SK-N-SH treated with all-trans-retinoic acid at 6 μM for 48 hours (cell line): ENCODE results near the gene KRTAP10-10.
A peak's percentile ranks its signal among the peaks of the same experiment; 100 is the strongest.

Experiments
- ATAC-seq: fragments of 200-7000 bp; cut with Tn5 transposase; 3 replicates; pipeline ENCODE4 v1.9.1; 2020; ENCODE audit warnings: mild to moderate bottlenecking, moderate library complexity
- ARNTL ChIP-seq: fragments of 450-650 bp; formaldehyde crosslinking; IDR thresholded peaks from 2 replicates; pipeline ENCODE4 v1.5.0; 2020; ENCODE audit warnings: low read depth, mild to moderate bottlenecking, moderate library complexity, borderline replicate concordance
- BACH2 ChIP-seq: fragments of 250-450 bp; sonication (Bioruptor Pico); IDR thresholded peaks from 2 replicates; pipeline ENCODE4 v1.9.0; 2021; ENCODE audit warnings: mild to moderate bottlenecking, borderline replicate concordance
- CSDC2 ChIP-seq: fragments of 250-450 bp; sonication (Bioruptor Pico); IDR thresholded peaks from 2 replicates; pipeline ENCODE4 v1.5.0; 2020; ENCODE audit warnings: mild to moderate bottlenecking, moderate library complexity
- ESRRG ChIP-seq: fragments of 250-450 bp; sonication (Bioruptor Pico); IDR thresholded peaks from 2 replicates; pipeline ENCODE4 v1.6.1; 2021; ENCODE audit warnings: mild to moderate bottlenecking
- GLIS3 ChIP-seq: fragments of 250-450 bp; sonication (Bioruptor Pico); IDR thresholded peaks from 2 replicates; pipeline ENCODE4 v1.5.0; 2020; ENCODE audit warnings: mild to moderate bottlenecking, moderate library complexity
- ISL1 ChIP-seq: fragments of 250-450 bp; sonication (Bioruptor Pico); IDR thresholded peaks from 2 replicates; pipeline ENCODE4 v2.1.2; 2022; ENCODE audit warnings: mild to moderate bottlenecking, moderate library complexity
- OSR1 ChIP-seq: fragments of 250-450 bp; sonication (Bioruptor Pico); IDR thresholded peaks from 2 replicates; pipeline ENCODE4 v1.8.0; 2022; ENCODE audit warnings: moderate library complexity, mild to moderate bottlenecking, inconsistent platforms
- PATZ1 ChIP-seq: fragments of 250-450 bp; sonication (Bioruptor Pico); IDR thresholded peaks from 2 replicates; pipeline ENCODE4 v1.8.0; 2020; ENCODE audit warnings: mild to moderate bottlenecking, moderate library complexity, borderline replicate concordance
- POU6F1 ChIP-seq: fragments of 250-450 bp; sonication (Bioruptor Pico); IDR thresholded peaks from 2 replicates; pipeline ENCODE4 v1.8.0; 2021; ENCODE audit warnings: low read depth, mild to moderate bottlenecking, moderate library complexity, borderline replicate concordance
- PPARA ChIP-seq: fragments of 250-450 bp; sonication (Bioruptor Pico); IDR thresholded peaks from 2 replicates; pipeline ENCODE4 v1.5.0; 2020; ENCODE audit warnings: mild to moderate bottlenecking, borderline replicate concordance
- RARB ChIP-seq: fragments of 250-450 bp; sonication (Bioruptor Pico); IDR thresholded peaks from 2 replicates; pipeline ENCODE4 v1.8.0; 2021; ENCODE audit warnings: mild to moderate bottlenecking, moderate library complexity
- SNAI2 ChIP-seq: fragments of 250-450 bp; sonication (Bioruptor Pico); IDR thresholded peaks from 2 replicates; pipeline ENCODE4 v1.5.0; 2020; ENCODE audit warnings: mild to moderate bottlenecking, moderate library complexity
- TCF4 ChIP-seq: fragments of 250-450 bp; sonication (Bioruptor Pico); IDR thresholded peaks from 2 replicates; pipeline ENCODE4 v1.8.0; 2021; ENCODE audit warnings: mild to moderate bottlenecking, moderate library complexity, borderline replicate concordance
- TOX ChIP-seq: fragments of 250-450 bp; sonication (Bioruptor Pico); IDR thresholded peaks from 2 replicates; pipeline ENCODE4 v1.8.0; 2021; ENCODE audit warnings: mild to moderate bottlenecking, moderate library complexity, borderline replicate concordance
- ZC3H10 ChIP-seq: fragments of 250-450 bp; sonication (Bioruptor Pico); IDR thresholded peaks from 2 replicates; pipeline ENCODE4 v1.5.1; 2021; ENCODE audit warnings: mild to moderate bottlenecking, moderate library complexity
- ZFP3 ChIP-seq: fragments of 250-450 bp; sonication (Bioruptor Pico); IDR thresholded peaks from 2 replicates; pipeline ENCODE4 v1.5.0; 2020; ENCODE audit warnings: mild to moderate bottlenecking, moderate library complexity
- ZFP30 ChIP-seq: fragments of 450-650 bp; formaldehyde crosslinking; IDR thresholded peaks from 2 replicates; pipeline ENCODE4 v1.5.0; 2022; ENCODE audit warnings: mild to moderate bottlenecking, moderate library complexity
- ZNF565 ChIP-seq: fragments of 450-650 bp; formaldehyde crosslinking; conservative IDR thresholded peaks from 2 replicates; pipeline ENCODE4 v1.5.0; 2020; ENCODE audit warnings: low read depth, mild to moderate bottlenecking, moderate library complexity
- ZNF70 ChIP-seq: fragments of 450-650 bp; formaldehyde crosslinking; IDR thresholded peaks from 2 replicates; pipeline ENCODE4 v1.5.0; 2020; ENCODE audit warnings: mild to moderate bottlenecking, moderate library complexity
- TF ChIP-seq, protein P1 (sequence below): fragments of 250-450 bp; sonication (Bioruptor Pico); IDR thresholded peaks from 2 replicates; pipeline ENCODE4 v1.5.1; 2020; ENCODE audit warnings: low read depth, mild to moderate bottlenecking, moderate library complexity
- TF ChIP-seq, protein P2 (sequence below): fragments of 250-450 bp; sonication (Bioruptor Pico); IDR thresholded peaks from 2 replicates; pipeline ENCODE4 v1.5.1; 2021; ENCODE audit warnings: mild to moderate bottlenecking, moderate library complexity

Gene KRTAP10-10

GRCh38 chr21:44616591-44616926, 20.6 kb upstream of the KRTAP10-10 start:
- ATAC-seq: no peak
- TF ChIP-seq ZNF70: no peak
- no peak for TF ChIP-seq BACH2 (CRISPR knock-in tag)
- TF ChIP-seq ARNTL: no peak
- no peak for TF ChIP-seq TOX
- TF ChIP-seq ZFP30 (CRISPR knock-in tag): no peak
- no peak for TF ChIP-seq CSDC2 (CRISPR knock-in tag)
- no peak for TF ChIP-seq PATZ1
- no peak for TF ChIP-seq OSR1 (CRISPR knock-in tag)
- TF ChIP-seq SNAI2 (CRISPR knock-in tag): no peak
- TF ChIP-seq, protein P1, sequence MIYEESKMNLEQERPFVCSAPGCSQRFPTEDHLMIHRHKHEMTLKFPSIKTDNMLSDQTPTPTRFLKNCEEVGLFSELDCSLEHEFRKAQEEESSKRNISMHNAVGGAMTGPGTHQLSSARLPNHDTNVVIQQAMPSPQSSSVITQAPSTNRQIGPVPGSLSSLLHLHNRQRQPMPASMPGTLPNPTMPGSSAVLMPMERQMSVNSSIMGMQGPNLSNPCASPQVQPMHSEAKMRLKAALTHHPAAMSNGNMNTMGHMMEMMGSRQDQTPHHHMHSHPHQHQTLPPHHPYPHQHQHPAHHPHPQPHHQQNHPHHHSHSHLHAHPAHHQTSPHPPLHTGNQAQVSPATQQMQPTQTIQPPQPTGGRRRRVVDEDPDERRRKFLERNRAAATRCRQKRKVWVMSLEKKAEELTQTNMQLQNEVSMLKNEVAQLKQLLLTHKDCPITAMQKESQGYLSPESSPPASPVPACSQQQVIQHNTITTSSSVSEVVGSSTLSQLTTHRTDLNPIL: no peak
- TF ChIP-seq PPARA (CRISPR knock-in tag): no peak
- TF ChIP-seq RARB: no peak
- TF ChIP-seq ZNF565 (CRISPR knock-in tag): no peak
- TF ChIP-seq ZC3H10: no peak
- no peak for TF ChIP-seq ZFP3 (CRISPR knock-in tag)
- no peak for TF ChIP-seq TCF4 (CRISPR knock-in tag)
- no peak for TF ChIP-seq ESRRG (CRISPR knock-in tag)
- TF ChIP-seq ISL1: no peak
- TF ChIP-seq GLIS3 (CRISPR knock-in tag): no peak
- TF ChIP-seq, protein P2, sequence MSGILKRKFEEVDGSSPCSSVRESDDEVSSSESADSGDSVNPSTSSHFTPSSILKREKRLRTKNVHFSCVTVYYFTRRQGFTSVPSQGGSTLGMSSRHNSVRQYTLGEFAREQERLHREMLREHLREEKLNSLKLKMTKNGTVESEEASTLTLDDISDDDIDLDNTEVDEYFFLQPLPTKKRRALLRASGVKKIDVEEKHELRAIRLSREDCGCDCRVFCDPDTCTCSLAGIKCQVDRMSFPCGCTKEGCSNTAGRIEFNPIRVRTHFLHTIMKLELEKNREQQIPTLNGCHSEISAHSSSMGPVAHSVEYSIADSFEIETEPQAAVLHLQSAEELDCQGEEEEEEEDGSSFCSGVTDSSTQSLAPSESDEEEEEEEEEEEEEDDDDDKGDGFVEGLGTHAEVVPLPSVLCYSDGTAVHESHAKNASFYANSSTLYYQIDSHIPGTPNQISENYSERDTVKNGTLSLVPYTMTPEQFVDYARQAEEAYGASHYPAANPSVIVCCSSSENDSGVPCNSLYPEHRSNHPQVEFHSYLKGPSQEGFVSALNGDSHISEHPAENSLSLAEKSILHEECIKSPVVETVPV (CRISPR knock-in tag): no peak

DNA sequence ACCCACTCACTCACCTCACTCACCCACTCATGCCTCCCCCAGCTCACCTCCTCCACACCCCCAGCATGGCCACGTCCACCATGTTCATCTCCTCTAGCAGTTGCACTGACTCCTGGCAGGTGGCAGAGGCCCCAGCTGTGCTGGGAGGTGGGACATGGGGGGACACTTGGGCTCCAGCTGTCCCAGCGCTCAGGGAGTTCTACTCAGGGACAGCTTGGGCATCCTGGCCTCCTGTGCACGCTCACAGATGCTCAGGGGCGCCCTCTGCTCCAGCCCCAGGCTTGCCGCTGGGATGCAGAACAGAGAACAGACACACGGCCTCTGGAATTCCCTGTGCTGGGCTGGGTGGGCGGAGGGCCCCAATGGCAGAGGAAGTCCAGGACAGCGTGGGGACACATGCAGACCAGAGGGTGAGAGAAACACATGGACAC, 20.1 kb upstream of the KRTAP10-10 start:
- ATAC-seq: no peak
- TF ChIP-seq PPARA (CRISPR knock-in tag) (no peak), POU6F1 (CRISPR knock-in tag) (no peak), SNAI2 (CRISPR knock-in tag) (no peak), CSDC2 (CRISPR knock-in tag) (no peak), RARB (no peak)
- TF ChIP-seq, protein P2 (CRISPR knock-in tag): no peak
- TF ChIP-seq, protein P1: no peak
- TF ChIP-seq, all 23 proteins: peak for 0

DNA sequence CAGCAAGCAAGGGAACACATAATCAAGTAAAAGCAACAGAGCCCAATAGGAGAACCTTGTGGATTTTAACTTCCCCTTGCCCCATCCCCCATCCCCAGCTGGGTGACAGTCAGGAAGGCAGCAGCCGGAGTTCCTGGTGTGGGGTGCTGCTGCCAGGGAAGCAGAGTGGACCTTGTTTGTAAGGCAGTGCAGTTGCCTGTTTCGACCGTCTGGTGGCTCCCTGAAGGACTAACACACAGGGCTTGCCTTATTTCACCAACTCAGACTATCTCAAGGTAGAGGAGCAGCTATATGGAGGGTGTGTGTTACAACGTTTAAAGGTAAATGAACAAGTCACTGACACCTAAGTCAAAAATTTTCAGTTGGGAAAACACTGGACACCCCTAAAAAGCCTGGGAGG, 18.7 kb upstream of the KRTAP10-10 start:
- TF ChIP-seq TOX (no peak), PPARA (CRISPR knock-in tag) (no peak), ISL1 (no peak), ZC3H10 (no peak), SNAI2 (CRISPR knock-in tag) (no peak), CSDC2 (CRISPR knock-in tag) (no peak), RARB (no peak), OSR1 (CRISPR knock-in tag) (no peak), ZFP30 (CRISPR knock-in tag) (no peak), TCF4 (CRISPR knock-in tag) (no peak), BACH2 (CRISPR knock-in tag) (no peak), ZNF70 (no peak), GLIS3 (CRISPR knock-in tag) (no peak)
- TF ChIP-seq, protein P2 (CRISPR knock-in tag): no peak
- TF ChIP-seq, protein P1: no peak
- ATAC-seq: peak; percentile 51; the same call in 1 of the 3 replicates
